Right renal pelvis (tissue), 4 donors: ENCODE results near the gene NUTM2F. TPM values are rescaled to one million over a fixed set of nuclear protein-coding genes. Genes with fewer than 3 reads are reported as not detected.
"Not testable (repeated sequence)": the region's sequence is repeated elsewhere in the genome, so short reads cannot be mapped to it uniquely, and the experiment has no call there.

ENCODE experiments used
- DNase-seq, 4 donors: peaks; one replicate each; pipeline ENCODE4 v3.0.0-alpha.2; 2013; ENCODE audit warnings: low read depth in 4 of 4, low spot score in 3 of 4, missing footprints in 1 of 4
- polyA plus RNA-seq, 4 donors: library from polyadenylated mRNA; unstranded; fragments of 120-200 nt; gene quantifications; one replicate each; pipeline ENCODE4 v1.2.1, GENCODE V29; 2013; ENCODE audit not compliant: insufficient read length in 4 of 4

The NUTM2F gene
- polyA plus RNA-seq, 4 donors = not detected

DNA sequence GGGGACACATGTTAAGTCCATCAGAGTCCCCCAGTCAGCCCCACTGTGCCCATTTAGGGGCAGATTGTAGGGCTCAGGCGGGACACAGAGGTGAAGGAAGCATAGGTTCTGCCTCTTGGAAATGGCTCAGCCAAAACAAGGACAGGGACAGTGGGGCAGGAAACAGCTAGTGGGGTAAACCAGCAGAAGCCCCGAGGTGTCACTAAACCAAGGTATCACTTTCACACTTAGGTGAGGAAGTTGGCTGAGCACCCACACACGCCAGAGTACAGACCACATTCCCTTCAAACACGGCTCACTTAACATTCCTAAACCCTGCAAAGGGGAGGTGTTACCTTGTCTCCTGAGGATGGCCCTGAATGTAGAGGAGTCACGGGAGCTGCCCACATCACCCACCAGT, 12.2 kb downstream of the NUTM2F start:
- DNase-seq = not testable (repeated sequence)

DNA sequence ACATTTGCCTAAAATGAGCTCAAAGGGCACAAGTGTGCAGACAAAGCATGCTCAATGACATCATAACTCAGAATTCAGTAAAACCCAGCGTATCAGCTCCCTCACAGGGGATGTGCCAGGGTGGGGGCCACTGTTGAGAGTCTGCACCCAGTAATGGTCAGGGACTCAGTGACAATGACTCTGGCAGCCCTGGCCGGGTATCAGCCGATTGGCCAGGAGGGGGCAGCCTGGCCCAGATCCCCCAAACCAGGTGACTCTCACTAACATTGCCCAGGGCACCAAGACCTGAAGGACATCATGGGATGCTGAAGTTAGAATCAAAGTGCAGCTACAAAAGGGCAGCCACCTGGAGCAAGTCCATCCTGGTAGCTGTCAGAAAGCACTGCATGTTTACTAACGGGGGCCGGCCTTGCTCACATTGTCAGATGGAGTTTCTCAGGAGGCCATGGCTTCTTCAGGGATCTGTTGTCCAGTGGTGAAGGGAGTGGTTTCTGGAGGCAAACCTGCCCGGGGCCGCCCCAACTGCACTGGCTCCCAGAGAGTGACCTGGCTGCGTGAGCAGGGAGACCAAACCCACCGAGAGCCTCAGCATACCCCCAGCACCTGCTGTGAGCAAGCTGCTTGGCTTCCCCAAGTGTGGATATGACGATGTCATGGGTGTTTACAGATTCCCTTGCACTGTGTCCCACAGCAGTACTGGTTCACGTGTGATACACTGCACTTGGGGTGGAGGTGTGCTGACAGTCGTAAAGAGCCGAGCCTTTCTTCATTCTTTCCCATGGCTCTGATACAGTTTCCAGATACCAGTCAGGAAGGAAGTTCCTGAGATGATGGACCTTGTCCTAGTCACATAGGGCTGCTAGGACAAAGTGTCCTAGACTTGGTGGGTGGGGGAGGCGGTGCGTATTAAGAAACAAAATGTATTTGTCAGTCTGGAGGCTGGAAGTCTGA, 13.1 kb downstream of the NUTM2F start:
- not testable (repeated sequence) for DNase-seq

DNA sequence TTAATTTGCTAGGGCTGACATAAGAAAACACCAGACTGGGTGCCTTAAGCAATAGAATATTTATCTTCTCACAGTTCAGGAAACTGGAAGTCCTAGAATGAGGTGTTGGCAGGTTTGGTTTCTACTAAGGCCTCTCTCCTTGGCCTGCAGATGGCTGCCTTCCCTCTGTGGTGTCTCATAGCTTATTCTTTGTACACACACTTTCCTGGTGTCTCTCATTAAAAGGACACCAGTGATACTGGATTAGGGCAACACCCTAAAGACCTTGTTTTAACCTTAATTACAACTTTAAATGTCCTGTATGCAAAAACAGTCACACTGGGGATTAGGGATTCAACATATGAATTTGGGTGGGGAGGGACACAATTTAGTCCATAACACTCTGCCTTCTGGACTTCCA, 25.1 kb downstream of the NUTM2F start:
- no peak for DNase-seq

DNA sequence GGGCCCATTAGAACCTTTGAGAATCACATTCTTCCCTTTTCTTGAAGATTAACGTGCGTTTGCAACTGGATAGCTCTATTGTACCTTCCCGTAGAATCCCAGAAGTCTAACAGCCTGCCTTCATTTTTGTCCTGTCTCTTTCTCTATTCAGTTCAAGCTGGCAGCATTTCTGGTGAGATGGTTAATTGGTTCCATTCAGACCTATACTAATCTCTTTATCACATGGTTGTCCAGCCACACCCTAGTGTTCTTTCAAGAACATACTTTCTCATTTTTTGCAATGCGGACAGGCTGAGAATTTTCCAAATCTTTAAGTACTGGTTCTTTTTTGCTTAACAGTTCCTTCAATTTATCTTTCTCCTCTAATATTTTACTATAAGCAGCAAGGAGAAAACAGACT, 26.0 kb downstream of the NUTM2F start:
- no peak for DNase-seq

DNA sequence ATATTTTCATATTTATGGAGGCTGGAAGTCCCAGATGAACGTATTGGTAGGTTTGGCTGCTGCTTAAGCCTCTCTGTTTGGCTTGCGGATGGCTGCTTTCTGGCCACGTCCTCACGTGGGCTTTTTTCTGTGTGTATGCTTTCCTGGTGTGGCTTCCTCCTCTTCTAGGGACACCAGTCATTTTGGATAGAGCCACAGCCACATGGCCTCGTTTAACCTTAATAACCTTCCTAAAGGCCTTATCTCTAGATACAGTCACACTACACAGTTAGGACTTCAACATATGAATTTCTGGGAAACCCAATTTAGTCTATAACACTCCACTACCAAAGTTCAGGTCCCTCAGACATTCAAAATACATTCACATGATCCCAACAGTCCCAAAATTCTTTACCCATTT, 26.9 kb downstream of the NUTM2F start:
- no peak for DNase-seq

DNA sequence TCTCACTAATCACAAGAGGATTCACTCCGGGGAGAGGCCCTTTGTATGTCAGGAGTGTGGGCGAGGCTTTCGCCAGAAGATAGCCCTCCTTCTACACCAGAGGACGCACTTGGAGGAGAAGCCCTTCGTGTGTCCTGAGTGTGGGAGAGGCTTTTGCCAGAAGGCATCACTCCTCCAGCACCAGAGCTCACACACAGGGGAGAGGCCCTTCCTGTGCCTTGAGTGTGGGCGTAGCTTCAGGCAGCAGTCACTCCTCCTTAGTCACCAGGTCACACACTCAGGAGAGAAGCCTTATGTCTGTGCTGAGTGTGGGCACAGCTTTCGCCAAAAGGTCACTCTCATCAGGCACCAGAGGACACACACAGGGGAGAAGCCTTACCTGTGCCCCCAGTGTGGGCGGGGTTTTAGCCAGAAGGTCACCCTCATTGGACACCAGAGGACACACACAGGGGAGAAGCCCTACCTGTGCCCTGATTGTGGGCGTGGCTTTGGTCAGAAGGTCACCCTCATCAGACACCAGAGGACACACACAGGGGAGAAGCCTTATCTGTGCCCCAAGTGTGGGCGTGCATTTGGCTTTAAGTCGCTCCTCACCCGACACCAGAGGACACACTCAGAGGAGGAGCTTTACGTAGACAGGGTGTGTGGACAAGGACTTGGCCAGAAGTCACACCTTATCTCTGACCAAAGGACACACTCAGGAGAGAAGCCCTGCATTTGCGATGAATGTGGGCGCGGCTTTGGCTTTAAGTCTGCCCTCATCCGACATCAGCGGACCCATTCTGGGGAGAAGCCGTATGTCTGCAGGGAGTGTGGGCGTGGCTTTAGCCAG, 27.8 kb downstream of the NUTM2F start:
- no peak for DNase-seq

DNA sequence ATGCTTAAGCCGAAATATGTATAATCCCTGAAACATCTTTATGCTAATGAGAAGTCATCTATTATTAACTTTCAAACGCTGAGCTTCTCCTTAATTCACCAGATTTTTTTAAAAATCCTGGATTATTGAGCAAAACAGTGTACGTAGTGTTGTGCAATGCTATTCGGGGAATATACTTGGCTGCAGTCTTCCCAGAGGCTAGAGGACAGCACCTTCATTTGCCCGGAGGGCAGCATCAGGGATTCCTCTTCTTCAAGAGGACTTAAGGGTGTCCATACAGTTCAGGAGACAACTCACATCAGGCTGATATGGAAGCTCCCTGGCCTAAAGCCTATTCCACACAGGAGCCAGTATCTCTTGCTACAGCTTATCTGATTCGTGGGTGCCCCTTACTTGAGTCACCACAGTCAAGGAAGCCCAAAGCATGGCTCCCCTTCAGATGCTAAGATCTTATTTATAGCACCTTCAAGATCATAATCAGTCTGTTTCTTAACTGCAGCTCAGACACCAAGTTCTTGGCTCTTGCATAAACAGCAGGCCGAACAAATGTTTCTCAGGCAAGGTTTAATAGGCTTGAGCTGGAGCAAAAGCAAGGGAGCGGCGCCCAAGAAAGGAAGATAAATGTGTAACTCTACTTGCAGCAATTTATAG, 29.4 kb downstream of the NUTM2F start:
- DNase-seq = no peak

DNA sequence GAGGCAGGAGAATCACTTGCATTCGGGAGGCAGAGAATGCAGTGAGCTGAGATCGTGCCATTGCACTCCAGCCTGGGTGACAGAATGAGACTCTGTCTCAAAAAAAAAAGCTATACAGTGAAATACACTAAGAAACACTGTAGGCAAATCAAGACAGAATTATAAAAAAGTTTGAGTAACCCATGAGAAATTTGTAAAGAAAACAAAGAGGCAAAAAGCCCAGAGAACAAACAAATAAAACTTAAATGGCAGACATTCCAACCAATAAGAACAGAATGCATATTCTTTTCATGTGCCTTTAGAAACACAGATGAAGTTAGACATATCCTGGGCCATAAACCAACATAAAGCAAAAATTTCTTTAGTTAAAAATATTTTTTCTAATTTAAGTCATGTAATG, 38.8 kb downstream of the NUTM2F start:
- DNase-seq = no peak

DNA sequence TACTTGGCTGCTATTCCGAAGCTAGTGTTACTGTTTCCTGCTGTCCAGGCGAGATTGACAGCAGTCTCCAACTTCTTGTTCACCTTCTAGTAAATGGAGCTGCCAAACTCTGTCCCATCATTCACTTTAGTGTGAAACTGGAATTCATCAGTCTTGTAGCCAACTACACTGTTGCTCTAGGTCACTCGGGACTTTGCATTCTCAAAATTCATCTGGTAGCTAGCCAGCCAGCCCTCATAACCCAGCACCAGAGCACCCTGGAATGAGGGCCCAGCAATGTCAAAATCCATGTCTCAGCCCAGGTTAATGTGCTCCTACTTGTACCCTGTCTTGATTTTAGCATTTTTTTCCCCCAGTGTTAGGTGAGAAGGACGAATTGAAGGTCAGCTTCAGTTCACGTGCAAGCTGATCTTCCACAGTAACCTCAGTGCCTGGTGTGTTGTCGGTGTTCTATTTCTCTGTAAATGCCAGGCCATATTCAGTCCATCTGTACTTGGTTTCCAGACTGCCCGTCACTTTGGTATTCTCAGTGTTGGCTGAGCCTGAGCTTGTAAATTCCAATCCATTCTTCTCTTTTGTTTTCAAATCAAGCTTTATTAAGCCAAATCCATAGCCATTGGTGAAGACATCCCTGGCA, 40.4 kb downstream of the NUTM2F start:
- no peak for DNase-seq

DNA sequence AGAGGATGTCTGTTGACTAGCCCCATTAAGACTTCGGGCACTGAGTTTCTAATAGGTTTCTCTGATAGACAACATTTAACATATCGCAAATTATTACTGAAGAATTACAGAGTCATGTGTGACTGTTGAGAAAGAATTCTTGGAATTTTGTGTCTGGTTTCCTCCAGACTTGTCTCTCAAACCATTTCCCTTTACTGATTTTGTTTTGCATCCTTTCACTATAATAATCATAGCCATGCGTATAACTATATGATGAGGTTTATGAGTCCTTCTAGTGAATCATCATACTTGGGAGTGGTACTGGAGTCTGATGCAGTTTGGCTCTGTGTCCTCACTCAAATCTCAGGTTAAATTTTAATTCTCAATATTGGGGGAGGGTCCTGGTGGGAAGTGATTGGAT, 42.3 kb downstream of the NUTM2F start:
- no peak for DNase-seq

DNA sequence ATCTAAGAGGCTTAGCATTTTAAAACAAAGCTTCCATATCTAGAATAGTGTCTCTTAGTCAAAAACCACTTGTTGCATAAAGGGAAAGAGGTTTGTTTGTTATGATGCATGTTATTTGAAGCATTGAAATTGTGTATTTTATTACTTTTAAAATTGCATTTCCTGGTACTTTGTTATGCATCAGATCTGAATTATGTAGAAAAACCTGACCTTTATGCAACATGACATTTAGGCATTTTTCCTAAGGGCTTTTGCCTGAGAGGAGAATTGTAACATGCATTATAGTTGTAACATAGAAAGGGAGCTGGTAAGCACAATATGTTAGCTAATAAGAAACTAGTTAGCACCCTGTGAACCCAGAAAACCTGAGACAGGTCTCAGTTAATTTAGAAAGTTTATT, 47.3 kb downstream of the NUTM2F start:
- DNase-seq = no peak

DNA sequence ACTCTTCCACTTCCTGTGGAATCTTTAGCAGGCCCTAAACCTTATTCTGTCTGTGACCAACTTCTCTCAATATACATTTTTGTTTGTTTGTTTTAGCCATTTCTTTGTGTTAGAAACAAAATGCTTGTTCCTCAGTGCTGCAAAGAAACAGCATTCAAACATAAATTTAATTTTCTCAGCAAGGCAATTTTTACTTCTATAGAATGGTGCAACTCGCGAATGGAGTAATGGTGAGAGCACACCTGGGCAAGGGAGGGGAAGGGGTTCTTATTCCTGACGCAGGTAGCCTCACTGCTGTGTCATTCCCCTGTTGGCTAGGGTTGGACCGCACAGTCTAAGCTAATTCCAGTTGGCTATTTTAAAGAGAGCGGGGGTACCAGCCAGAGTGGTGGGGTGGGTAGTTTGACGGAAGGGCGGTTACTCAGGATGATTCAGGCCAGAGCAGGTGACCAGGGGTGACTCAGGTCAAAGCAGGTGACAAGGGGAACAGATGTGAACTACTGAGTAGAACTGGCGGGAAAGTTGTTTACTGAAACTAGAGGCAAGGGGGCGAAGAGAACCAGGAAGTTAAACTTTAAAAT, 47.9 kb downstream of the NUTM2F start:
- DNase-seq = no peak

DNA sequence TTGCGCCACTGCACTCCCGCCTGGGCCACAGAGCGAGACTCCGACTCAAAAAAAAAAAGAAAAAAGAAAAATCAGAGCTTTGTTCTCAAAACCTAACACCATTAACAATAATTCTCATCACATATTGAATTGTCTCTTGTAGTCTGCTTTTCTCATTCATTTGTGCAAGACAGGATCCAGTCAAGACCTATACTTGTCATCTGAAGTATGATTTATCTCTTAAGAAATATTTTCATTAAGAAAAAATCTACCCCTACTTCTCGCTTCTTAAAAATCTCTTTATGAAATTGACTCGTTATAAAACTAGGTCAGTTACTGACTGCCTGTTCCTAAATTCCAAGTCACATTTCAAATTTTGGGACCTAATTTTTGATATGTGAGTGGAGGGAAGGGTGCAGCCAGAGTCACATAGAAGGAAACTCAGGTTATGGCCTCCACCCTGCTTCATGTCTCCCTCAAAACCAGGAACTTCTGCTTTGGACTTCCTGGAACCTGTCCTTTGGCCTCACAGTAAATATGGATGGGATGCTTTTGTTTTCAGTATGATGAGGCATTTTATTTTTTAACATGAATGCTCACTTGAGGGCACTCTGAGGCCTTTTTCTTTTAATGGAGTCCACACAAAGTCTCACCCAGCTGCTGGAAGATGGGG, 50.4 kb downstream of the NUTM2F start:
- DNase-seq = no peak

DNA sequence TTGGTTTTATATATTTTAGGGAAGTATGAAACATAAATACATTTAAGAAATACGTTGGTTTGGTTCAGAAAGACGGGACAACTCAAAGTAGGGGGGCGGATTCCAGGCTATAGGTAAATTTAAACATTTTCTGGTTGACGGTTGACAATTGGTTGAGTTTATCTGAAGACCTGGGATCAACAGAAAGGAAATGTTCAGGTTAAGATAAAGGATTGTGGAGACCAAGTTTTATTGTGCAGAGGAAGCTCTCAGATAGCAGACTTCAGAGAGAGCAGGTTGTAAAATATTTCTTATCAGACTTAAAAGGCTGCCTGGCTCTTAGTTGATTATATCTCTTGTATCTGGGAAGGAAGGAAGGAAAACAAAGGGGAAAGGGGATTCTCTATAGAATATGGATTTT, 51.4 kb downstream of the NUTM2F start:
- not testable (repeated sequence) for DNase-seq

DNA sequence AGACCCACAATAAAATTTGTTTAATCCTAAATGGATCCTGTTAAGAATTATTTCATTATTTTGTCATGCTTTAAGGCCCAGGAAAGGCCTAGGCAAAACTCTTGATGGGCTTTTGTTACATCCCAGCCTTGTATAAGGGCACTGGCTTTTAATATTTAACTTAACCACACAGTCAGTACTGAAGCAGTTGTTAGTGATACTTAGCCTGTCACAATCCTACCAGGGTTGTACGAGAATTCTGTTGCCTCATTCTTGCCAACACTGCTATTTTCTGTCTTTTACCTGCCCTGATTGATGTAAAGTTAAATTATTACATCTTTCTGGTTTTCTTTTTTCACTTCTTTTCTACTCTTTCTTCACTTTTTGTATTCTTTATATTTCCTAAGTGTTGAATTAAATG, 58.4 kb downstream of the NUTM2F start:
- no peak for DNase-seq

DNA sequence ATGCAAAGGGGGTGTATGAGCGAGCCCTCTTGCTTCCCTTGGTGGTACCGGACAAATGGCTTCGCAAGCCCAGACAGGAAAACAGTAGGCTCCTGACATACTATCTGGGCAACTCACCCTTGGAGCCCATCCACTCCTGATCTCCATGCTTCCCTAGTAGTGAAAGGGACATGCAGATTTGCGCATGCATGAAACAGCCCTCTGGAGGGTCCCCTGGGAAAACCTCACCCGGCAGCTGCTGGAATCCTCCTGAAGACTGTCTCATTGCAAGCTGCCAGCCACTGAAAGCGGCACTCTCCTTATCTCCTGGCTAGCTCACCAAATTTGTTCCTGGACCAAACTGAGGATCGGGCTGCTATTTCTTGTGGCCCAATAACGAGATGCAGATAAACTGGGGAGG, 59.2 kb downstream of the NUTM2F start:
- no peak for DNase-seq
